NCI-H748 (cell line): ENCODE results near the gene LEPROT.
"Not testable (repeated sequence)": the region's sequence is repeated elsewhere in the genome, so short reads cannot be mapped to it uniquely, and the experiment has no call there.

Source experiments
- DNase-seq: peaks from one replicate; lab custom pipeline; 2025; ENCODE audit not compliant: unreplicated experiment; lab: John Stamatoyannopoulos, UW

LEPROT gene

DNA sequence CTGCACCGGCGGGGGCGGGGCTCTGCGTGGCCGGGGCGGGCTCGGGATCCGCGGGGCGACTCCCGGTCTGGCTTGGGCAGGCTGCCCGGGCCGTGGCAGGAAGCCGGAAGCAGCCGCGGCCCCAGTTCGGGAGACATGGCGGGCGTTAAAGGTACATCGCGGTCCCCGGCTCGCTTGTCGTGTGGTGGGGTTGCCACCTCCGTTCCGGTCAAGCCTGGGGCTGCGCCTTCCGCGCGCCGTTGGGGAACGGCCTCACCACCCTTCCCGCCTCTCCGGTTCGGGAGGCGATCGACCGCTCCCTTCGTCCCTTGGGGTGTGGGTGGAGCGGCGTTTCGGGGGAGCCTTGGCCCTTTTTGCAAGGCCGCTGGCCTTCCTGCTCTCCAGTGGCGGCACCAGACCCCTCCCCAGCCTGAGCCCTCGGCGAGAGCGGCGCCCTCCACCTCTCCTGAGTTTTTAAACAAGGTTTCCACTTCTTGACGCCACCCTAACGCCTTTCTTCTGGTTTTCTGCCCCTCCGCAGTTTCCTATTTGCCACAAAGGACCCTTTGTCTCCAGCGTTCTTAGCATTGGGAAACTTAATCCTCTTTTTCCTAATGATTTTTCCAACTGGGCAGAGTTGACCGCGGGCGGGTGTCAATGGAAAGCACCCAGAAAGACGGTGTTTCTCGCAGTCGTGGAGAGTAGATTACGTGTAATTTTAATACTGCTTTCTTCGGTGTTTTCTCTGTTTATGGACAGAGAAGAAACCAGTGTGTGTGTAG is at the start of gene LEPROT, which contains the start of gene LEPR:
Gene LEPROT (plus strand): TSS at position 79 of the 761 bp plus-strand sequence. CDS start 57 bp downstream, at position 136.
Gene LEPR (plus strand): TSS at position 79 of the 761 bp plus-strand sequence. CDS start 144,898 bp downstream, outside the sequence.
- peak; percentile 97 for DNase-seq

- peak; percentile 52 for DNase-seq
Measured at GRCh38 chr1:65371544-65371943, 48.9 kb upstream of the LEPROT start.

GRCh38 chr1:65372557-65372956 is 47.9 kb upstream of the LEPROT start:
- DNase-seq: no peak

GRCh38 chr1:65377496-65378246 is 42.8 kb upstream of the LEPROT start:
- no peak for DNase-seq

DNA sequence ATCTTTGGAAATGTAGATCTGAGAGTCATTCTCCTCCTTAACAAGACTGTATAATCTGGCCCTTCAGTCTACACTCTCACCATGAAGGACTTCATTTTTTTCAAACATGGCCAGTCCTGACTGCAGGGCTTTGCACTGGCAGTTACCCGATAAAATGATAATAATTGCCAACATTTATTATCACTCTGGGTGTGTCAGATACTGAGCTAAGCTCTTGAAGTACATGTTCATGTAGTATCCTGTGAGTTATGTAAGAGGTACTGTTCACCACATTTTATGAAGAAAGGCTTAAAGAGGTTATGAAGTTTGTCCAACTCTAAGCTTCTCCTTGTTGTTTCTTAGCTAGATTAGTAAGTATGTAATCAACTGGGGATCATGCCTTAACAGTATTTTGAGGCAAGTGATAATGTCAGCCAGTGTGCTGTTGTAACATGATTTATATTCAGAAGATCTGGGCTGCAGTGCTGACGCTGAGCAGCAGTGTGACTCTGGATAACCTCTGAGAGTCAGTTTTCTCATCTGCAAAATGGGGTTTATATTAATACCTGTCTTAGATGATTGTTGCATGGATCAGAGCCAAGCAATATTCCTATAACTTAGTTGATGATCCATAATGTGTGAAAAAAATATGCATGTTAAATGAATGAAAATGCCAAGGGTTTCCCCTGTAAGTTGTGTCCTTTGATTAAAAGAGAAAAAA is 42.1 kb upstream of the LEPROT start:
- DNase-seq: no peak

DNA sequence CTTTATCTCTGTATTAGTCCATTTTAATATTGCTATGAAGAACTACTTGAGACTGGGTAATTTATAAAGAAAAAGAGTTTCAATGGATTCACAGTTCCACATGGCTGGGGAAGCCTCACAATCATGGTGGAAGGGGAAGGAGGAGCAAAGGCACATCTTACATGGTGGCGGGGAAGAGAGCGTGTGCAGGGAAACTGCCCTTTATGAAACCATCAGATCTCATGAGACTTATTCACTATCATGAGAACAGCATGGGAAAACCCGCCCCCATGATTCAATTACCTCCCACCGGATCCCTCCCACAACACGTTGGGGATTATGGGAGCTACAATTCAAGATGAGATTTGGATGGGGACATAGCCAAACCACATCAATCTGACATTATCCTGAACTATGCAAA is 36.0 kb upstream of the LEPROT start:
- not testable (repeated sequence) for DNase-seq

GRCh38 chr1:65386439-65386838 is 34.0 kb upstream of the LEPROT start:
- no peak for DNase-seq

DNA sequence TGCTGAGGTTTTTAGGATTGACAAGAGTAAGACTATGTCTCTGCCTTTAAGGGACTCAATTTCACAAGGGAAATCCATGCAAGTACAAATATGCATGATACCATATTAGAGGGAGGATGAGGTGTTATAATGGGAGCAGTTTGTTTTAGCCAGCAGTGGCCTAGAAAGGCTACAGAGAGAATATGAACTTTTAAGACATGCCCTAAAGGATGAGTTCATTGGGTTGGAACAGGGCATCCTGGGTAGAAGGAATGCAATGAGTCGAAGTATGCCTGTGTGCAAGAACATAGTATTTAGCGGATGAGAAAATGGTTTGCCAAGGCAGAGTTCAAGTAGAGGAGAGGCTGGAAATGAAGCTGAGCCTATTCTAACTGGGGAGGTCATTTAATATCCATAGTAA is 32.6 kb upstream of the LEPROT start:
- no peak for DNase-seq

- no peak for DNase-seq
Measured at GRCh38 chr1:65388908-65389695, 31.4 kb upstream of the LEPROT start.

DNA sequence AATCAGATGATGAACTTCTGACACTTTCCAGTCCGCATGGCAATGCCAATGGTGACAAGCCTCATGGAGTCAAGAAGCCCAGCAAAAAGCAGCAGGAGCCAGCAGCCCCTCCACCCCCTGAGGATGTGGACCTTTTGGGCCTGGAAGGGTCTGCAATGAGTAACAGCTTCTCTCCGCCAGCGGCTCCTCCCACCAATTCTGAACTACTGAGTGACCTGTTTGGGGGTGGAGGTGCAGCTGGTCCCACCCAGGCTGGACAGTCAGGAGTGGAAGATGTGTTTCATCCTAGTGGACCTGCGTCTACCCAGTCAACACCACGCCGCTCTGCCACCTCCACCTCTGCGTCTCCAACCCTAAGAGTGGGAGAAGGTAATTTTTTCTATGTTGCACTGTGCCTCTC is 28.0 kb upstream of the LEPROT start:
- no peak for DNase-seq

- DNase-seq: no peak
Measured at GRCh38 chr1:65393347-65393746, 27.1 kb upstream of the LEPROT start.

DNA sequence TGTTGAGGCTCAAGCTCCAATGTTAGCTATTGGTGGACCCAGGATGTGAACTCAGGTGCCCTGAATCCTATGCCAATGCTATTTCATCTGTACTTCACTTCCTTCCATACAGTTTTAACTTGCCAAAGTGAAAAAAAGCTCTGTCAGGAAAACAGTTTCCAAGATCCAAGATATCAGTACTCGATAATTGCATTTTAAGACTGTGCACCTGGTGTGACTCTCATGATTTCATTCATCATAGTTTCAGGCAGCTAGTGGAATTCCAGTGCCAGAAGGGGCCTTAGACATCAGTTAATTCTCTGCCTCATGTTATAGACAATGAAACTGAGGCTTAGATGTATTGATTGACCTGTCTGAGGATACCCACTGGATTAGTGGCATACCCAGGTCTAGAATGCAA is 26.5 kb upstream of the LEPROT start:
- DNase-seq: no peak

GRCh38 chr1:65395887-65396612 is 24.4 kb upstream of the LEPROT start:
- no peak for DNase-seq

GRCh38 chr1:65398083-65398482 is 22.4 kb upstream of the LEPROT start:
- no peak for DNase-seq

DNA sequence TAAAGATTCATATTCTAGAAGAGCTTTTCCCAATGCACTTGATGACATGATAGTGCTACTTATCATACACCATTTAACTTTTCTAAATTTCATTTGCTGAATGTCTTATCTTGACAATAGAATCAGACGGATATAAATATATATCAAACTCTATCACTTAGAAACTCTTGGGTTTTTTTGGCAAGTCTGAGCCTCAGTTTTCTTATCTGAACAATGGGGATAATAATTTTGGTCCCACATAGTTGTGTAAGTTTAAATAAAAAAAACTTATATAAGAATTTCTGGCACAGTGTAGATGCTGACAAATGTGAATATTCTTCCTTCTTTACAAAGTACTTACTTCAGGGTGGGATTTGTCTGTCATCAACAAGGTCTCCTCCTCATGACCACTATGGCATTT is 21.5 kb upstream of the LEPROT start:
- no peak for DNase-seq

DNA sequence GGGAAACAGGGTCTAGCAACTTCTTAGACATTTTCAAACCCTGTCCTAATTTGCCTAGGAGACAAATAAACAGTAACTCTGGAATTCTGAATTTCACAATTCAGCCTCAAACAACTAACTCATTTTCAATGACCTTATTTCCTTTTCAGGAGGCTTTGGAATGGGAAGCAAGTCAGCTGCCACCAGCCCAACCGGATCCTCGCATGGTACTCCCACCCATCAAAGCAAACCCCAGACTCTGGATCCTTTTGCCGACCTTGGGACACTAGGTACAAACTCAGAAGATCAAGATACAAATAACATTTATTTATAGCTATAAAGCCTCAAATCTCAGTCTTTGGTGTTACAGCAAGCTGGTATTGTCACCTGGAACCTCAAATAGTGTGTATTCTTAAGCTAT is 18.9 kb upstream of the LEPROT start:
- no peak for DNase-seq

DNA sequence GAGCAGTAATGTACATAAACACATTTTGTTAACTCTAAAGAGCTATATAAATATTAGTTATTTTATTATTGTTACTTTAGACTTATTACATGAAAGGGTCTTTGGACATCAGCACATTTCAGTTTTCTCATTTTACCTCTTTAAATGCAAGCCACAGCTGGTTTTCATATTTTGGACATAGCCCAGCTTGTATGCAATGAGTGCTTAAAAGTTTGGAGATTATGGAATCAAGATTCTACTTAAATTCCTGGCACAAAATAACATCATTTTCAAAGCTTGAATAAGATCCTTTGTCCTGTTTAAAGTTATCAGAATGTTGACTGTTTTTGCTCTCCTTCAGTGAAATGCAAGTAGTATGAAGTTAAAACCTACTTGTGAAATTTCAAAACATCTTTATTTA is 15.5 kb upstream of the LEPROT start:
- DNase-seq: no peak

DNA sequence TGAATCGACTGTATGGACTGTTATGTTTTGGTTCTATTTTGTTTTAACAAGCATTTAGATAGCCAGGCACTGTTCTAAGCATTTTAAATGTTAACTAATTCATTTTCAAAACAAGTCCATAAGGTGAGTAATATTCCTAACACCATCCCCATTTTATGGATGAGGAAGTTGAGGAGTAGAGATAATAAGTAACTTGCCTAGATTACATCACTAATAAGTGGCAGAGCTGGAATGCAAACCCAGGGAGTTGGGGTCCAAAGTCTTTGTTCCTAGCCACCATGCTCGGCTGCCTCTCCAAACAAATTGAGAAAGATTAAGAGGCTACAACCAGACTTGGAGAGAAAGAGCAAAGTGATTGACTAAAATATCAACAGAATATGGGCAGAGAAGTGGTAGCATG is 12.6 kb upstream of the LEPROT start:
- DNase-seq: no peak

DNA sequence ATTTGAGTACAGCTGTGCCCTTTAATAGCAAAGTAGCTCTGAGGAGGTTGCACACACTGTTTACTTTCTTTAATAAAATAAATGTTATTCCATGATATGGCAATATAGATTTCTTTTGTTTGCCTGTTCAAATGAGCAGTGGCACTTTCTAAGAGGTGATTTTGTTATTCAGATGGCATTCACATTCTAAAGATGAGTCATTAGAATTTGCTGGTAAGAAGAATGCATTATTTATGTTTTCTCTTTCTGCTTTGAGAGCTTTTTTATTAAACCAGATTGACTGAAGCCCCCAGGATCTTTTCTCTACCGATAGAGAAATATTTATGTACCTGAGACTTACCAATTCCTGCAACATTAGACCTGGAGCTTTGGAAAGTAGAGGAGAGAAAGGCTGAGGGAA is 11.2 kb upstream of the LEPROT start:
- DNase-seq: no peak

- no peak for DNase-seq
Measured at GRCh38 chr1:65409816-65410326, 10.6 kb upstream of the LEPROT start.
